ENCODE measurements around the gene C12orf60.
"Not testable (repeated sequence)": the region's sequence is repeated elsewhere in the genome, so short reads cannot be mapped to it uniquely, and the experiment has no call there.

C12orf60 gene

DNA sequence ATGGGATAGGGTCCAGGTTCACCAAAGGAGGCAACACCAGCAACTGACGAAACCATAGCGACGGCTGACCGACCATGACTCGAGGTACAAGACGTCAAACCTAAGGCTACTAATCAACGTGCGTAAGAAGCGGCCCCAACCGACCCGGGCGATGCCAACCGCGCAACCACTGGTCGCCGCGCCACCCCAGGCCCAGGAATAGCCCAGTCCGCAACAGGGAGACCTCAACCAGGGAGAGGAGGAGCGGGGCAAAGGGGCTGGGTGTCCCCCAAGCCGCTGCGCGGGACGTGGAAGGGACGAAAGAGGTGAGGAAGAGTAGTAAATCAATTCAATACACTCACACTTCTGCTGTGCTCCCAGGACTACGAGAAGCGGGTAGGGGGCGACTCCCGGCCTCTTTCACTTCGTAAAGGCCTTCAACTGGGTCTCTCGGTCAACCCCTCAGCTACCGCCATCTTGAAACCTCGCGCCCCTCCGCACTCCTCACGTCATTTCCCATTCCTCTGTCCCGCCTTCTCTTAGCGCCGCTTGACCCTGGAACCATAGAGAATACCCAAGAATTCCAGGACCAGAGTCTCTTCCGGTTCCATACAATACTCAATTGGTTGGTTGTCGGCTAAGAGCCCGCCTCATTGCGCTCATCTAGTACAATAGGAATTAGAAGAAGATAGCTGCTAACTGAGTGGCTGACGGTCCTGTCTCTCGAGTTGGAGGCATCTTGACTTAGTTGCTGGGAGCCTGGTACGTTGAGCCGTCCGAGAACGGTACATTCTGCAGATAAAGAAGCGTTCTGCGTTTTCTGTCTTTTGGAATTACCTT lies at the start of gene C12orf60, which contains the start of gene WBP11:
TSS of gene C12orf60 (plus strand) at position 660 of the 819 bp plus-strand sequence. CDS start 19,266 bp downstream, outside the sequence.
TSS of gene WBP11 (minus strand) at position 468 of the 819 bp plus-strand sequence. CDS start 2,095 bp downstream, outside the sequence.
- peak; percentile 67 to 75 for DNase-seq (ENCODE audit: low read depth in 1 of 2, low spot score in 1 of 2)

DNA sequence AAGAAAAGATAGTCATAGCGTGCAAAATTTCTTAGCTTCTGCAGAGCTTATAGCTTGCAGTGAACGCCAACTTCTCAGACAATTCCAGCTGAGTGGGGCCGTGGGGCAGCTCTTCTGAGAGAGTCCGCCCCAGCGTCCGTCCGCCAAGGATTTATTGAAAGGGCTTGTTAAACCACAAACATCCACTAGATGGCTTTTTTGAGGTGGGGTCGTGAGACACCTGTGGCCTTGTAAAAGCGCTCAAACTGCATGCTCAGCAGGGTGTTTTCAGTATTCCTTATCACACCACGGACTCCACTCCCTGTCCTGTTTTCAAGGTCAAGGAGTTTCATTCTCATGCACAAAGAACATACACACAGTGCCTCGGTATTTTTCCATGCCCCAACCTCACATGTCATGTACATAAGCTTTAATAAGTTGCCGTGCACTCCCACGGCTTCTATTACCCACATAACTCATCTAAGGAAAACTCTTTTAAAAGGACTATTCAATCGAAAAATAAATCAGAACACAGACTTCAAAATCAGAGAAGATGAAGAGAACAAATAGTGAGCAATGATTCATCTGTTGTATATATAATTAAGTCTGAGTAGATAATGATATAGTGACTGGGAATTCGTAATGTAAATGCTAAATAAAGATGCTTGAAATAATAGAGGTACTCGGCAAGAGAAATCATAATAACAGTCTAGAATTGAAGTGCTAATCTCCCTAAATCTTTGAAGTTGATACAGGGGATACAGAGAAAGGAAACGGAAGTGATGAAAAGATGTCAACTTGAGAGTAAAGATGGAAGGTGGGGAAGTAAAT lies 46.9 kb upstream of the C12orf60 start:
- no peak for DNase-seq (ENCODE audit: low read depth in 1 of 2, low spot score in 1 of 2)

- DNase-seq (ENCODE audit: low read depth in 1 of 2, low spot score in 1 of 2): not testable (repeated sequence)
These were observed 43.7 kb upstream of the C12orf60 start for GRCh38 chr12:14759711-14760280.

- DNase-seq (ENCODE audit: low read depth in 1 of 2, low spot score in 1 of 2): no peak
These were observed 38.1 kb upstream of the C12orf60 start for GRCh38 chr12:14765398-14765797.

DNA sequence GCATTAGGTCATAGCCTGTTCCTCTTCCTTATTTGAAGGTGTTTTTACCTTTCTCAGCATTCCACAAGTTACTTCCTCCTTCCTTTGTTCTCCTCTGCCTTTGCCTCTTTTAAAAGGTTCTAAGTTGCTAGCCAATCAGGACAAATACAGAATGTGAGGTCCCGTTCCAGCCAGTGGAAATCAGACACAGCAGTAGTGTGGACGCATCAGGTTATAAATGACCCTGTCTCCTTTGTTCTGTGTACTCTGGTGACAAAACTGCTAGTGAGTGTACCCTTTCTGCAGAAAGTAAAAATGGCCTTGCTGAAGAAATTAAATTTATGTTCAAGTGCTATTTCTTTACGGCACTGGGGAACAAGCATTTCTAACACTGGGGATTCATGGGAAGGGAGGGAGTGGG lies 37.5 kb upstream of the C12orf60 start:
- not testable (repeated sequence) for DNase-seq (ENCODE audit: low read depth in 1 of 2, low spot score in 1 of 2)

DNA sequence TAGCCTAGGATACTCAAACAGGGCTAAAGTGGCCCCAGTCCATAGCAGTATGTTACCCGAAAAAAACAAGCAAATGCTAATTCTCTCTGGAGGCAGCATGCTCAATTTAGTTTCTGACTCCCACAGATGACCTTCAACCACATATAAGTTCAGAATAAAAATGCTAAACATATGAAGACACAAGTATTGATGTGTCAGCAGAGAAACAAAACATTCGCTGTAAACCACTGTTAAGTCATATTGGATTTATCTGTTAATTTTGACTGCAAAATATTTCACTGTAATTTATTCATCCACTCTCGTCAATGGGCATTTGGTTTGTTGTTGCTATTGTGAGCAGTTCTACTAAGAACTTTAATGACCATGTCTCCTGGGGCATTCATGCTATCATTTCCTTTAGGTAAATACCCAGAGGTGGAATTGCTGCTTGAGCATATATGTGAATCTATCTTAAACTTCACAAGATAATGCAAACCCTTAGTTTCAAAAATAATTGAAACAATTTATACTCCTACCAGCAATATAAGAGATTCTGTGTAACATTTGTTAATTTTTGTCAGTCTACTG lies 36.7 kb upstream of the C12orf60 start:
- no peak for DNase-seq (ENCODE audit: low read depth in 1 of 2, low spot score in 1 of 2)

GRCh38 chr12:14767617-14768016 lies 35.9 kb upstream of the C12orf60 start:
- DNase-seq (ENCODE audit: low read depth in 1 of 2, low spot score in 1 of 2): no peak

GRCh38 chr12:14768823-14769405 lies 34.6 kb upstream of the C12orf60 start:
- DNase-seq (ENCODE audit: low read depth in 1 of 2, low spot score in 1 of 2): peak in 1 of 2 donors; percentile 6

DNA sequence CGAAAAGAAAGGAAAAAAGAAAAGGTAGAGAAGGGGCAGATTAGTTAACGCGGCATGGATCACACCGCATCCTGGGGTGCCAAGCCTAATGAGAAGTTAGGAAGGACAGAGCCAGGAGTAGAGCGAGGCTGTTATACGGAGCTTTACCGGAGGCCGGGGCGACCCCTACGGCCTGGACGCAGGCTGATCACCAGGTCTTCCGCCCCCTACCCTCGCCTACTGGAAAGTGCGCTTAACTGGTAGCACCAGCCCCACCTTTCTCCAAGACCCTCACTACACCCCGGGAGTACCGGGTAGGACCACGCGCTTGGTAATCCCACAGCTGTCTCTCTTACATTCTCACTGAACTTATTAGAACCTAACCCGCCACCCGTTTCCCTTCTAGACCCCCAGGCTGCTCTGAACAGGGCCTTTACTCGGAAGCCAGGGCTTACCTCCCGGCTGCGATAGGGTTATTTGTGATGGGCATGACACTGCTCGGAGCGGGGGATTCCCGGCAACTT lies 34.0 kb upstream of the C12orf60 start:
- no peak for DNase-seq (ENCODE audit: low read depth in 1 of 2, low spot score in 1 of 2)

DNA sequence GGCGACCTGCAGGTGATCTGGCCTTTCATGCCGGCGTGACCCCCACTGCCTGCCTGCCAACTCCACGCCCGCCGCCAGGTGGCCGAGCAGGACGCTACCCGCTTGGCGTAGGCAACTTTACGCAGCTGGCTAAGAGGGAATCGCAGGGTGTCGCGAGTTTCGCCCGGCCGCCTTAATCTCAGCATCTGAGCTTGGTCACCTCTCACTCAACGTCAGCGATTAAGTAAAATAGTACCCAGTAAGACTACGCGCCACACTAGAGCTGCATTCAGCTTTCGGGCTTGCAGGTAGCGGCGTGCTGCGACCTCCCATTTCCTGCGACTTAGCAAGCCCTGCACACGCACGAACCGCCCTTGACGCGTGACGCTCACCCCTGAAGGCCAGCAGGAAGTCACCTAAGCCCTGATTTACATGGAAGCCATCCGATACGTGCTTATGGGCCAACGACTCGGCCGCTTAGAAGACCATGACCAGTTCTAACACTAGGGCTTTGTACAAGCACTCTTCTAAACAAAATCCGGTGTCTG lies 33.4 kb upstream of the C12orf60 start:
- DNase-seq (ENCODE audit: low read depth in 1 of 2, low spot score in 1 of 2): peak; percentile 68 to 79

DNA sequence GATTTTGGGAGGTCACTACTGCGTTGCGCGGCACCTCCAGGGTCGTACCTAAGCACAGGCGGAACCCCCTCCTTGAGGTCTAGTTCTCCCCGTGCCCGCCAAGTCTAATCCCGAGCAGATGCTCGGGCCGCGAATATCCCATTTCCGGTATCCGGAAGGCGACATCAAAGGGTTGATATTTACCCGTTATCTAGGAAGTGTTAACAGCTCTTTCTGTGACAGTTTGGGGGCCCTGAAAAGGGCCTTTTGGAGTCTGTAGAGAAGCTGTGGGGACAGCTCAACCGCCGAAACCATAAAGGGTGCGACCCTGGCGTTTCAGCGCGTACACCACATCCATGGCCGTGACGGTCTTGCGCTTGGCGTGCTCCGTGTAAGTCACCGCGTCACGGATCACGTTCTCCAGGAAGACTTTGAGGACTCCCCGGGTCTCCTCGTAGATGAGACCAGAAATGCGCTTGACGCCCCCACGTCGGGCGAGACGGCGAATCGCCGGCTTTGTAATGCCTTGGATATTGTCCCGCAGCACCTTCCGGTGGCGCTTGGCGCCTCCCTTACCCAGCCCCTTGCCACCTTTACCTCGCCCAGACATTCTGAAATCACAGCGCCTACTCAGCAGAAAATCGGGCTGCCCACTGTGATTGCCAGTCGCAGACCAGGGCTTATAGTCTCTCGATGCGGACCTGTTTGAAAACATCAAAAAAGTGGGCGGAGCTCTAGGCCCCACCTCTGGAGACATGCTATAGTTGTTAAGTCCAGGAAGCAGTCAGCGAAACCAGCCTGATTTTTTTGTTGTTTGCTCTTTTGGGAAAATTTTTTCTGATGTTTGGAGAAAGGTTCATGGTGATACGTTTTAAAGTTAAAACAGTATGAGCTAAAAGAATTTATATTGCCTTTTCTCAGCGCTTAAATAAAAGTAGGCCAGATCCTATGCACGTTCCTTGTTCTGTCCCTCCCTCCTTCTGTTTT lies 32.7 kb upstream of the C12orf60 start:
- peak; percentile 83 to 85 for DNase-seq (ENCODE audit: low read depth in 1 of 2, low spot score in 1 of 2)

DNA sequence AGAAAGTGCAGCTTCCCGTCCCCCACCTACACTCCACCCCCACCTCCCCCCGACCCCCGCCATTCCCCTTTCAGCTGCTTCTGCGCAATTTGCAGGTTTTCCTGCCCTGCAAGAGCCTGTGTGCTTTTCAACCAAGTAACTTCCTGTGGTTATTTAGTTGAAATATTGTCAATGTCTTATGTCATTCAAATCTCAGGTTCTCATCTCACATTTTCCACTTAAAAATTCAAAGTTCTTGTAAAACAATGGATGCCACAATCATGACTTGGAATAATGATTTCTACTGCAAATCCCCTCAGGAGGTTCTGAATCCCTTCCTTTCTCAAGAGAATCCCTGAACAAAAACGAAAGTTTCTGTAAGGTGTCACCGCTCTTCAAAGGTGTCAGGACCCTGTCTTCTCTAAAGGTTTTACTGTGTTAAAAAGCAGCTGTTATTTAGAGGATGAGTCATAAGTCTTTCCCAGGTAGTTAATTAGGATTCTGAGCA lies 31.8 kb upstream of the C12orf60 start:
- peak in 1 of 2 donors; percentile 8 for DNase-seq (ENCODE audit: low read depth in 1 of 2, low spot score in 1 of 2)

GRCh38 chr12:14772946-14773345 lies 30.5 kb upstream of the C12orf60 start:
- DNase-seq (ENCODE audit: low read depth in 1 of 2, low spot score in 1 of 2): no peak

- peak; percentile 5 to 8 for DNase-seq (ENCODE audit: low read depth in 1 of 2, low spot score in 1 of 2)
These were observed 29.8 kb upstream of the C12orf60 start for GRCh38 chr12:14773685-14774073.

DNA sequence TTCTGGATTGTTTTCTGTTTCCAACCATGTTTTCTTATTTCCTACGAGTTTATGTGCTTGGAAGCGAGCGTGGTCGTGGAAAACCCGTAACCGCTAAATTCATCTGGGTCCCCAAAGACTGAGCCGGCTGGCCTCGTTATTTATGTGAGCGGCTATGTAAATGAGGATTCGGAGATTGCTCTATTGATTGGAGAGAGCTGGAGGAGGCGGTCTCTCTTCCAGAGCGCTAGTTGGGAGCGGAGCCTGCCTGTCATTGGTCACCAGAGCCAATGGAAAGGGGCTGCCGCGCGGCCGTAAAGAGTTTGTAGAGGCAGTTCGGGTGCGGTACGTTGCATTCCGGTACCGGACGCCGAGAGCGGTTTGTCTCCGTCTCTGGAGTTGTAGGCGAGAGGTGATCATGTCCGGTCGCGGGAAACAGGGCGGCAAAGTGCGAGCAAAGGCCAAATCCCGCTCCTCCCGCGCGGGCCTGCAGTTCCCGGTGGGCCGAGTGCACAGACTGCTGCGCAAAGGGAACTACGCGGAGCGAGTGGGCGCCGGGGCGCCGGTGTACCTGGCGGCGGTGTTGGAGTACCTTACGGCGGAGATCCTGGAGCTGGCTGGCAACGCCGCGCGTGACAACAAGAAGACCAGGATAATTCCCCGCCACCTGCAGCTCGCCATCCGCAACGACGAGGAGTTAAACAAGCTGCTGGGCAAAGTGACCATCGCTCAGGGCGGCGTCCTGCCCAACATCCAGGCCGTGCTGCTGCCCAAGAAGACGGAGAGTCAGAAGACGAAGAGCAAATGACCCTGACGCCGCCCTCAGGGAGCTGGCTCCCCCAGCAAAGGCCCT lies 29.2 kb upstream of the C12orf60 start:
- DNase-seq (ENCODE audit: low read depth in 1 of 2, low spot score in 1 of 2): peak; percentile 71 to 82

- DNase-seq (ENCODE audit: low read depth in 1 of 2, low spot score in 1 of 2): no peak
These were observed 28.4 kb upstream of the C12orf60 start for GRCh38 chr12:14774906-14775635.

GRCh38 chr12:14775636-14775980 lies 27.9 kb upstream of the C12orf60 start:
- no peak for DNase-seq (ENCODE audit: low read depth in 1 of 2, low spot score in 1 of 2)

Measured in activated T-helper 1 cell treated with anti-CD3 and anti-CD28 coated beads, Interleukin-2, amount 50 U/mL, for 16 hours (primary cell).